ENCODE data around the gene BMPR1A.

The BMPR1A gene

DNA sequence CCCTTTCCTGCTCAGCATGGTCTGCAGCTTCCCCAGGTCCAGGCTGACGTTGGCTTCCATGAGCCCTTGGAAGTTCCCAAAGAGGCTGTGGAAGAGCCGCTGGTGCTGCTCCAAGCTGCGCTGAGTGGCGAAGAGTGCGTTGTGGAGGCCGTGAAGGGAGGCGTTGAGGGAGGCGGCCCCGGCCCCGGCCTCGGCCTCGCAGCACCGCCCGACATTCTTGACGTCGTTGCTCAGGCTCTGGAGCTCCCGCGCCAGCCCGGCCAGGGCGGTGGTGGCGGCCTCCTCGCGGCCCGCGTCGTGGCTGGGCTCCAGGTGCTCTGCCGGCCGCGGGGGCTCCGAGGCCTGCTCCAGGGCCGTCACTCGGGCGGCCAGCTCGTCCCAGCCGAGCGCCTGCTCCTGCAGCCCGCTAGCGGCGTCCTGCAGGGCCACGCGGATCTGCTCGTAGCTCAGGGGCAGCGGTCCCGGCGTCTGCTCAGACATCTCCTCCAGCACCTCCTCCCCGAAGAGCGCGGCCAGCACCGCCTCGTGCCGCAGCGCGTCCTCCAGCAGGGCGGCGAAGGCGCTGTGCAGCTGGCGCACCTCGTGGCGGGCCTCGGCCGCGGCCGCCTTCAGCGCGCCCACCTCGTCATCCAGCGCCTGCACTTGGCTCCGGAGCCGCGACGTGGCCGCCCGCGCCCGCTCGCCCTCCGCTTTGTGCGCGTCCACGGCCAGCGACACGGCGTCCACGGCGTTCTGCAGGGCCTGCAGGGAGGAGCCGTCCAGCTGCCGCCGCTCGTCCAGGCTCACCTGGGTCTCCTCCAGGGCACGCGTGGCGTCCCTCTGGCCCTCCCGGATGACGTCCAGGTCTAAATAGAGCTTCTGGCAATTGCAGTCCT lies 186.3 kb downstream of the BMPR1A start:
- no peak overlapping the region for H3K27ac ChIP-seq
- TF ChIP-seq, protein P1, sequence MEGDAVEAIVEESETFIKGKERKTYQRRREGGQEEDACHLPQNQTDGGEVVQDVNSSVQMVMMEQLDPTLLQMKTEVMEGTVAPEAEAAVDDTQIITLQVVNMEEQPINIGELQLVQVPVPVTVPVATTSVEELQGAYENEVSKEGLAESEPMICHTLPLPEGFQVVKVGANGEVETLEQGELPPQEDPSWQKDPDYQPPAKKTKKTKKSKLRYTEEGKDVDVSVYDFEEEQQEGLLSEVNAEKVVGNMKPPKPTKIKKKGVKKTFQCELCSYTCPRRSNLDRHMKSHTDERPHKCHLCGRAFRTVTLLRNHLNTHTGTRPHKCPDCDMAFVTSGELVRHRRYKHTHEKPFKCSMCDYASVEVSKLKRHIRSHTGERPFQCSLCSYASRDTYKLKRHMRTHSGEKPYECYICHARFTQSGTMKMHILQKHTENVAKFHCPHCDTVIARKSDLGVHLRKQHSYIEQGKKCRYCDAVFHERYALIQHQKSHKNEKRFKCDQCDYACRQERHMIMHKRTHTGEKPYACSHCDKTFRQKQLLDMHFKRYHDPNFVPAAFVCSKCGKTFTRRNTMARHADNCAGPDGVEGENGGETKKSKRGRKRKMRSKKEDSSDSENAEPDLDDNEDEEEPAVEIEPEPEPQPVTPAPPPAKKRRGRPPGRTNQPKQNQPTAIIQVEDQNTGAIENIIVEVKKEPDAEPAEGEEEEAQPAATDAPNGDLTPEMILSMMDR (IDR thresholded peaks at IDR 0.05): no peak
- TF ChIP-seq ZFX (IDR thresholded peaks at IDR 0.05; ENCODE audit: borderline replicate concordance): no peak

DNA sequence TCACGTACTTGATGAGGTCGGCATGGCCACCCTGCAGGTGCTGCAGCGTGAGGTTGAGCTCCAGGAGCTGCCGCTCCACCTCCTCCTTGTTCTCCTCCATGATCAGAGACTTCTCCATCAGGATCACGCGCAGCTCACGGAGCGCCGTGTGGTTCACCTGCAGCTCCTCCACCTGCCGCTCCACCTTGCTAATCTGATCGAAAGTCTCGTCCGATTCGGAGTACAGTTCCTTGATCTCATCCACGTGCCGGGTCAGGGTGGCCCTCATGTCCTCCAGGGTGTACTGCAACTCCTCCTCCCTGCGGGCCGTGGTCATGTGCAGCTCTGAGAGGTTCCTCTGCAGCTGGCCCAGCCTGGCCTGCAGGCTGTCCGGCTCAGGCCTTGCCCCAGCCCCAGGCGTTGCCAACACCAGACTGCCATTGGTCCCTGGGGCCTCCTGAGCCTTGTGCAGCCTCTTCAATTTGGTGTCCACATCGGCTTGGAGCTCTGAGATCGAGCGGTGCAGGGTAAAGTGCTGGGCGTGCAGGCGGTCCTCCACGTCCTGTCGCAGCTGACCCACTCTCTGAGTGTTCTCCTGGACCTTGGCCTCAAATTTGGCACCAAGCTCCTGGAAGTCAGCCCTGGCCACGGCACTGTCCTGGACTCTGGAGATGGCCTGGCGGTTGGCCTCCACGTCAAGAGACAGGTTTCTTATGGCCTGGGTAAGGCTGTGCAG lies 187.1 kb downstream of the BMPR1A start:
- H3K27ac ChIP-seq: no peak overlapping the region
- TF ChIP-seq ZFX (IDR thresholded peaks at IDR 0.05; ENCODE audit: borderline replicate concordance): no peak
- TF ChIP-seq, protein P1 (IDR thresholded peaks at IDR 0.05): no peak

- no peak for TF ChIP-seq ZFX (IDR thresholded peaks at IDR 0.05; ENCODE audit: borderline replicate concordance)
- TF ChIP-seq, protein P1 (IDR thresholded peaks at IDR 0.05): no peak
- H3K27ac ChIP-seq: no peak overlapping the region
Observed at GRCh38 chr10:86944031-86944419, 187.6 kb downstream of the BMPR1A start.

DNA sequence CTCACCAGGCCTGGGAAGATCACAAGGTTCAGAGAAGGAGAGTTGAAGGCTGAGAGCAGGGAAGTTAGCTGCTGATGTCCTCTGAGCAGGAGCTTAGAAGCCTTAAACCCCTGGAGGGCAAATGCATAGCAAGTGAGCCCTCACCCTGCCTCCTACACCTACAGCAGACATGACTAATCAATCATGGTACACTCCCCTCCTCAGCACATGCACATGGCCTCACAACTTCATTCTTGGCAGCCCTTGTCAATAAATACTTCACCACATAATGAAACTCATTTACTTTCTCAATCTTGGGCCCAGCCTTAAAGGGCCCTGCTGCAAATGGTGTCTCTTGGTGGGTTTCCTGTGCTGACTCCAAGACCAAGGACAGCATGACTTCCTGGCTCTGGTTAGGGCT lies 188.1 kb downstream of the BMPR1A start:
- no peak for TF ChIP-seq ZFX (IDR thresholded peaks at IDR 0.05; ENCODE audit: borderline replicate concordance)
- TF ChIP-seq, protein P1 (IDR thresholded peaks at IDR 0.05): no peak
- no peak overlapping the region for H3K27ac ChIP-seq

DNA sequence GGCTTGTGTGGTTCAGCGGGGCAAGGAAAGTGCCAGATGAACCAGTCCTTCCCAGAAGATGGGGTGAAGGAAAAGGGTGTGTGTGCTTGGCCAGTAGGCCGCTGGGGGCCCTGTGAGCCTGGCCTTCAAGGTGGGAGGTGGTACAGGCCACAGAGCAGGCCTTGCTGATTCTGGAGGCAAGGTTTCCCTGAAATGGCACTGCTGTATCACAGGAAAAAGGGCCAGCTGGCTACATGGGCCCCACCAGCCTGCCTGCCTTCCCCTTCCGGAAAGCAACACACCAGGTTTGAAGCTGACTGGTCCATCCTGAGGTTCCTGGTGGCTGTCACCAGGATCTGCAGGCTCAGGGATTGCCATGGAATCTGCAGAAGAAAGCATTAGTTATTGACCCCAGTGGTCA lies 188.5 kb downstream of the BMPR1A start:
- TF ChIP-seq, protein P1 (IDR thresholded peaks at IDR 0.05): no peak
- no peak for TF ChIP-seq ZFX (IDR thresholded peaks at IDR 0.05; ENCODE audit: borderline replicate concordance)
- H3K27ac ChIP-seq: no peak overlapping the region

GRCh38 chr10:86945361-86946212 lies 189.2 kb downstream of the BMPR1A start:
- no peak overlapping the region for H3K27ac ChIP-seq
- TF ChIP-seq, protein P1 (IDR thresholded peaks at IDR 0.05): no peak
- TF ChIP-seq ZFX (IDR thresholded peaks at IDR 0.05; ENCODE audit: borderline replicate concordance): no peak
